Measurements from ENCODE around the gene TOGARAM2. TPM values are rescaled to one million over a fixed set of nuclear protein-coding genes. Genes with fewer than 3 reads are reported as not detected.

TOGARAM2 gene
- total RNA-seq (2014; rRNA removed; shearing (Covaris generic)), result 0.03 and 1.6 TPM in 2 replicates
- total RNA-seq (2022), result not detected in 2 replicates
- Bru-seq, nascent RNA, result percentile 5 among the genes with signal in this experiment
- BruChase-seq, experiment 1, labeled RNA remaining after a 6-hour chase, result percentile 9 among the genes with signal in this experiment
- BruChase-seq, experiment 2, labeled RNA remaining after a 2-hour chase, result percentile 7 among the genes with signal in this experiment
- long read RNA-seq, result 0 reads

DNA sequence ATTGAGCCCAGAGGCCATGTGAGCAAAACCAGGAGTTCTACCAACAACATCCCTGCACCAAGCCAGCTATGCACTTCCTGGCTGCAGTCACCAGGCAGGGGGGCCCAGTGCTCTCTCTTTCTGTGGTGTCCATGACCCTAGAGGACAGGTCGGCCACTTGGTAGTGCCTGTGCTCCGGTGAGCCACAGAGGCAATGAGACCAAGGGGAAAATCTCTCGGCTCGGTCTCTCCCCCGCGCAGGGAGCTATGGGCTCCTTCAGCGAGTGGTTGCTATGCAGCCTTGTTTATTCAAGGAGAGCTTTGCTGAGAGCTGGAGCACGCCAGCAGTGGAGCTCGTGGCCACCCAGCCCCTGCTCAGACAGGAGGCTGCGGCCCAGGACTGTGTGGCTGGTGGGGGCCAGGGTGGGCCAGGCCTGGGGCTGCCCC lies at the start of gene TOGARAM2:
Gene TOGARAM2 (plus strand): TSS at position 283 of the 426 bp plus-strand sequence. CDS start 13,537 bp downstream, outside the sequence.
- Histone ChIP-seq H3K9me3 (ENCODE audit: low read length) (no peaks in the 10 kb centered on the region), H4K20me1 (ENCODE audit: insufficient read depth, low read length) (no peaks in the 10 kb centered on the region), H3K27ac (ENCODE audit: low read depth, low read length, poor library complexity, severe bottlenecking) (no peak within 1 kb of the TSS), H3K36me3 (ENCODE audit: insufficient read depth, low read length) (no peaks in the 10 kb centered on the region), H3K4me2 (ENCODE audit: low read length) (no peak within 1 kb of the TSS), H2AFZ (ENCODE audit: low read length) (no peak within 1 kb of the TSS), H3K9me2 (ENCODE audit: insufficient read depth, low read length) (no peaks in the 10 kb centered on the region), H3K4me1 (ENCODE audit: insufficient read depth, low read length, poor library complexity, severe bottlenecking) (no peaks in the 10 kb centered on the region), H3K4me3 (ENCODE audit: low read depth, low read length, poor library complexity, severe bottlenecking) (no peak within 1 kb of the TSS), H3K79me2 (ENCODE audit: insufficient read depth, low read depth, low read length) (no peaks in the 10 kb centered on the region)
- CTCF ChIA-PET (ENCODE audit: unreplicated experiment), result no interaction called here
- DNase-seq (ENCODE audit: low spot score), result no peak
- no TSS peak for BruUV-seq (replicated peaks)
- POLR2A ChIA-PET, result interaction anchor here (0.7 kb wide), 1 partner anchor 22 kb away, joined by 3 read pairs; no protein-coding TSS in a partner anchor
- TF ChIP-seq CTCF (conservative IDR thresholded peaks at IDR 0.05; ENCODE audit: low read length) (no peak), EZH2phosphoT487 (IDR thresholded peaks at IDR 0.05; ENCODE audit: borderline replicate concordance, low read depth, low read length) (no peak)
- intact Hi-C loops (cut with micrococcal nuclease; ENCODE audit: unreplicated experiment), result no loop called here

DNA sequence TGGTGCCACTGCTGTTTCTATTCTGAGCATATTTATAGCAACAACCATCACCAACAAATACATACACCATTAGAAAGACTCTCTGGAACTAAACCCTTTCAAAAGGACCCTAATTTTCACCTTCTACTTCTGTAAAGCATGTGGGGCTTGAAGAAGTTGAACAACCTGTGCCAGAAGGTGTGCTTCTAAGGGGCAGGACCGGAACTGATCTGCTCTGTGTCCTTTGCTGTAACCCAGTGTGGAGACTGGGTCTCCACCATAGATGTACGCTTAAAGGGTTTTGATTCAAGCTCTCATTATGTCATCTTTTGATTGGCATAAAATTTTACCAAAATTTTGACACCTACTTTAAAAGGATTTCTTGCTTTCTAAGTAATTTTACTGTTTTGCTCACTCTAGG lies 46.3 kb upstream of the TOGARAM2 start:
- ChIA-PET CTCF (ENCODE audit: unreplicated experiment) (no interaction called here), POLR2A (no interaction called here)
- peaks cover 16% of the 10 kb centered on the region; the same call in 1 of the 2 replicates for H4K20me1 ChIP-seq (ENCODE audit: insufficient read depth, low read length)
- no peak for TF ChIP-seq EZH2phosphoT487 (IDR thresholded peaks at IDR 0.05; ENCODE audit: borderline replicate concordance, low read depth, low read length)
- no peak for TF ChIP-seq CTCF (conservative IDR thresholded peaks at IDR 0.05; ENCODE audit: low read length)
- intact Hi-C loops (cut with micrococcal nuclease; ENCODE audit: unreplicated experiment), result no loop called here
- H3K9me3 ChIP-seq (ENCODE audit: low read length), result no peaks in the 10 kb centered on the region
- no TSS peak for BruUV-seq (replicated peaks)
- no peak overlapping the region for H3K4me2 ChIP-seq (ENCODE audit: low read length)
- H3K4me3 ChIP-seq (ENCODE audit: low read depth, low read length, poor library complexity, severe bottlenecking), result no peak overlapping the region
- no peak overlapping the region for H3K27ac ChIP-seq (ENCODE audit: low read depth, low read length, poor library complexity, severe bottlenecking)
- H3K4me1 ChIP-seq (ENCODE audit: insufficient read depth, low read length, poor library complexity, severe bottlenecking), result peaks cover 8% of the 10 kb centered on the region
- peaks cover 100% of the 10 kb centered on the region for H3K36me3 ChIP-seq (ENCODE audit: insufficient read depth, low read length)
- H3K9me2 ChIP-seq (ENCODE audit: insufficient read depth, low read length), result no peaks in the 10 kb centered on the region
- DNase-seq (ENCODE audit: low spot score), result no peak
- peaks cover 45% of the 10 kb centered on the region; the same call in 1 of the 2 replicates for H3K79me2 ChIP-seq (ENCODE audit: insufficient read depth, low read depth, low read length)
- H2AFZ ChIP-seq (ENCODE audit: low read length), result no peak overlapping the region

DNA sequence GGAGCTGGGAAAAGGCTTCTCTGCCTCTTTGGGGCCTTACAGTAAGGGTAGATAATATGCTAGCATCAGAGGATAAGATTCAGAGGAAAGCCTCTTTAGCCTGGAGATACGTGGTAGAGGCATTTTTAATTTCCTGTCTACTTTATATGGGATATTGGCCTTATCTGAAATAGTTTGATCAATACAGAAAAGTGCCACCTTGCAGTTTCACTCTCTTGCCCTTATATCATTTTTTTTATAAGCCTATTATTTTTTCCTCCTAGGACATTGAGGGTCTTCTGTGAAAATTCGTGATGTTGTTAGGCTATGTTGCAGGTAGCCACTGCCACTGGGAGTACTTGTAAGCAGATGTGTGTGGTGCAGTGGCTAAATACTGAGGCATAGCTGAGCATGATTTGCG lies 40.1 kb upstream of the TOGARAM2 start:
- no peak overlapping the region for H2AFZ ChIP-seq (ENCODE audit: low read length)
- intact Hi-C loops (cut with micrococcal nuclease; ENCODE audit: unreplicated experiment), result no loop called here
- no peaks in the 10 kb centered on the region for H3K4me1 ChIP-seq (ENCODE audit: insufficient read depth, low read length, poor library complexity, severe bottlenecking)
- no peaks in the 10 kb centered on the region for H4K20me1 ChIP-seq (ENCODE audit: insufficient read depth, low read length)
- ChIA-PET POLR2A (interaction anchor here (1.2 kb wide), 1 partner anchor 9 kb away, joined by 3 read pairs; no protein-coding TSS in a partner anchor), CTCF (ENCODE audit: unreplicated experiment) (no interaction called here)
- H3K79me2 ChIP-seq (ENCODE audit: insufficient read depth, low read depth, low read length), result peaks cover 10% of the 10 kb centered on the region; the same call in 1 of the 2 replicates
- TF ChIP-seq EZH2phosphoT487 (IDR thresholded peaks at IDR 0.05; ENCODE audit: borderline replicate concordance, low read depth, low read length), result no peak
- TF ChIP-seq CTCF (conservative IDR thresholded peaks at IDR 0.05; ENCODE audit: low read length), result no peak
- no TSS peak for BruUV-seq (replicated peaks)
- H3K4me3 ChIP-seq (ENCODE audit: low read depth, low read length, poor library complexity, severe bottlenecking), result no peak overlapping the region
- no peaks in the 10 kb centered on the region for H3K9me2 ChIP-seq (ENCODE audit: insufficient read depth, low read length)
- H3K36me3 ChIP-seq (ENCODE audit: insufficient read depth, low read length), result peaks cover 98% of the 10 kb centered on the region
- no peaks in the 10 kb centered on the region for H3K9me3 ChIP-seq (ENCODE audit: low read length)
- DNase-seq (ENCODE audit: low spot score), result no peak
- H3K27ac ChIP-seq (ENCODE audit: low read depth, low read length, poor library complexity, severe bottlenecking), result no peak overlapping the region
- H3K4me2 ChIP-seq (ENCODE audit: low read length), result no peak overlapping the region

All from OCI-LY7 (cell line).